ENCODE measurements around the gene TUBA4A.
A peak's percentile ranks its signal among the peaks of the same experiment; 100 is the strongest.

The TUBA4A gene

DNA sequence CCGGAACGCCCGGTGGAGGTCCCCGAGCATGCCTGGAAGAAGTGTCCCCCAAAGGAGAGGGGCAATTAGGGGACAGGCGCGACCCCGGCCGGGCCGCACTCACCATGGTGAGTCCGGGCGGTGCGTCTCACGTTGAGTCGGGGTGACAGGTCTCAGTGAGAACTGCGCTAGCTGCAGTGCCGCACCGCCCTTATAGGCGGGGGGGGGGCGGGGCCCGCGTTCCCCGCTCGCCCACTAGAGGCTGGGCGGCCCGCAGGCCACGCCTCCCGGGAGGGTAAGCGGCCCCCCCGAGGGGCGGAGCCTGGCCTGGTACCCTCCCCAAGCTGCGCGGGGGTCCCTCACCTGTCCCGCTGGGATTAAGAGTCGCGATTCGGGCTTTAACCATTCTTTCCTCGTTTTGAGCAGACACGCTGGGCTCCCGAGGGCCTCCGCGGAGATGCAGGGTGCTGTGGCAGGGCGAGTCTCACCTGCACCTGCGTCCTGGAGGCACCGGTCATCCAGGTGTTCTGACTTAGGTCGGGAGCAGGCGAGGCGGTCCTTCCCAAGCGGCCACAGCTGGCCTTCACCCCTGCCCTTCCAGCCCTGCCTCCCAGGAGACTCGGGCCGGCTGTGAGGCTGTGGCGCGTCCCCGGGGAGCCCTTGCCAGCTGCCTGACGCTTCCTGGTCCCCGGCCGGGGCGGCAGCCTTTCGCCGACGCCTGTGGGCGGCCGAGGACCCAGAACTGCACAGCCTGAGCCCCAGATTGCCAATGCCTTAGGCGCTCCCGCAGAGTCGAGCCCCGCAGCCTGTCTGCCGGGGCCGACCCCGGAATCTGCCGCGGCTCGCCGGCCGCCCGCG lies at the start of gene TUBA4A:
Gene TUBA4A (minus strand): TSS at position 166 of the 837 bp plus-strand sequence. CDS start 60 bp downstream, at position 106.
- peak within 1 kb of the TSS; percentile 65 for H3K4me3 ChIP-seq (replicated peaks; ENCODE audit: low read depth, low read length)
- peak; percentile 53 for DNase-seq (ENCODE audit: low read depth)
- TF ChIP-seq, protein P1, sequence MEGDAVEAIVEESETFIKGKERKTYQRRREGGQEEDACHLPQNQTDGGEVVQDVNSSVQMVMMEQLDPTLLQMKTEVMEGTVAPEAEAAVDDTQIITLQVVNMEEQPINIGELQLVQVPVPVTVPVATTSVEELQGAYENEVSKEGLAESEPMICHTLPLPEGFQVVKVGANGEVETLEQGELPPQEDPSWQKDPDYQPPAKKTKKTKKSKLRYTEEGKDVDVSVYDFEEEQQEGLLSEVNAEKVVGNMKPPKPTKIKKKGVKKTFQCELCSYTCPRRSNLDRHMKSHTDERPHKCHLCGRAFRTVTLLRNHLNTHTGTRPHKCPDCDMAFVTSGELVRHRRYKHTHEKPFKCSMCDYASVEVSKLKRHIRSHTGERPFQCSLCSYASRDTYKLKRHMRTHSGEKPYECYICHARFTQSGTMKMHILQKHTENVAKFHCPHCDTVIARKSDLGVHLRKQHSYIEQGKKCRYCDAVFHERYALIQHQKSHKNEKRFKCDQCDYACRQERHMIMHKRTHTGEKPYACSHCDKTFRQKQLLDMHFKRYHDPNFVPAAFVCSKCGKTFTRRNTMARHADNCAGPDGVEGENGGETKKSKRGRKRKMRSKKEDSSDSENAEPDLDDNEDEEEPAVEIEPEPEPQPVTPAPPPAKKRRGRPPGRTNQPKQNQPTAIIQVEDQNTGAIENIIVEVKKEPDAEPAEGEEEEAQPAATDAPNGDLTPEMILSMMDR (IDR thresholded peaks at IDR 0.05; ENCODE audit: low read length, missing control alignments): no peak

DNA sequence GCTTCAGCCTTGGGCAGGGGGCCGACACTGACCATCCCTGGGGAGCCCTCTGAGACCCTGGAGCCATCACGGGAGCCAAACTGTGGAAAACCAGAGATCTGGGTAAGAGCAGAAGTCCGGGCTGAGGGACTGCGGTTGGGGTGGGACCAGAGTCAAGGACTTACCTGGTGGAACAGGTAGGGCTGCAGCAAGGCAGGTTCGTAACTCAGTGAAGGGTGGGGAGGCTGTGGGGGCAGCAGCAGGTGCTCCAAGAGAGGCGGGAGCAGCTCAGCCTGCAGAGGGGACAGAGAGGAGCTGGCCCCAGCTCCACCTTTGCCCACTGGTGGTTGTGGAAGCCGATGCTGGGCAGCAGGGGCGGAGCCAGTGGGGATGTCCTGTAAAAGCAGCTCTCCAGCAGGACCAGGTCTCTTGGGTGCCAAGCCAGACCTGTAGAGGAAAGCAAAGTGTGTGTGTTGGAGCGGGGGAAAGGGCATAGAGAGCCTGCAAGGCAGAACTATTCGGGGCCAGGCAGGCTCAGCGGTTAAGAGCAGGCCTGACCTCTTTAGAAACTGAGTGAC lies 48.8 kb upstream of the TUBA4A start:
- no peak overlapping the region for H3K4me3 ChIP-seq (replicated peaks; ENCODE audit: low read depth, low read length)
- TF ChIP-seq, protein P1 (IDR thresholded peaks at IDR 0.05; ENCODE audit: low read length, missing control alignments): no peak
- DNase-seq (ENCODE audit: low read depth): no peak

DNA sequence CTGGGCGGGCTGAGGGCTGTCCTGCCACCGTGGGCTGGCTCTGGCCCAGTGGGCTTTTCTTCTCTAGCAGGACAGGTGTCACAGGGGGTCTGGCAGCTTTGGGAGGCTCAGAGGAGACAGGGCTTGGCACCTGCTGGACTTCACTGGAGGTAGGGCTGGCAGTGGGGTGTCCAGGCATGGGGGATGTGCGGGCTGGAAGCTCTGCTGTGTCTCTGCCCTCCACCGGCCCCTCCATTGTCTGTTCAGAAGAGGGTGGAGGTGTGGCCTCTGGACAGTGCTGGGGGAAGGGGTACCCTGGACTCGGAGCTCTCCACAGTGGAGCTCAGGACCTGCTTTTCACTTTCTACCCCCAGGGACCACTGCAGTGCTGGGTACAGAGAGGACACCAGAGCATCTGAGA lies 46.3 kb upstream of the TUBA4A start:
- TF ChIP-seq, protein P1 (IDR thresholded peaks at IDR 0.05; ENCODE audit: low read length, missing control alignments): no peak
- DNase-seq (ENCODE audit: low read depth): no peak
- H3K4me3 ChIP-seq (replicated peaks; ENCODE audit: low read depth, low read length): no peak overlapping the region

DNA sequence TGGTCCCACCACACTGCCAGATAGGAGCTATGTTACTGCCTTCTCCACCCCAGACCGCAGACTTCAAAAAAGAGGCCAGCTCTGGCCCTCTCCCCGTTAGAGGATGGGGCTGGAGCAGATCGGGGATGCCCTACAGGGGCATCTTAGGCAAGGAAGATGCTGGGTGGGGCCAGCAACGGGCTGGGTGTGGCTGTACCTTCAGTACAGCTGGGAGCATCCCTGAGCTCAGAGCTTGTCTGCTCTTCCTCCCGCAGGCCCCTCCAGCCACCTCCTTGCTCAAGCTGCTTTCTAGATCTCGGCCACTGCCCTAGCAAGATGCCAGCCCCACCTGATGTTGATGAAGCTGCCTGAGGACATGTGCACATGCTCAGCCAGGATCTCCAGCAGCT lies 45.6 kb upstream of the TUBA4A start:
- DNase-seq (ENCODE audit: low read depth): no peak
- TF ChIP-seq, protein P1 (IDR thresholded peaks at IDR 0.05; ENCODE audit: low read length, missing control alignments): no peak
- no peak overlapping the region for H3K4me3 ChIP-seq (replicated peaks; ENCODE audit: low read depth, low read length)

DNA sequence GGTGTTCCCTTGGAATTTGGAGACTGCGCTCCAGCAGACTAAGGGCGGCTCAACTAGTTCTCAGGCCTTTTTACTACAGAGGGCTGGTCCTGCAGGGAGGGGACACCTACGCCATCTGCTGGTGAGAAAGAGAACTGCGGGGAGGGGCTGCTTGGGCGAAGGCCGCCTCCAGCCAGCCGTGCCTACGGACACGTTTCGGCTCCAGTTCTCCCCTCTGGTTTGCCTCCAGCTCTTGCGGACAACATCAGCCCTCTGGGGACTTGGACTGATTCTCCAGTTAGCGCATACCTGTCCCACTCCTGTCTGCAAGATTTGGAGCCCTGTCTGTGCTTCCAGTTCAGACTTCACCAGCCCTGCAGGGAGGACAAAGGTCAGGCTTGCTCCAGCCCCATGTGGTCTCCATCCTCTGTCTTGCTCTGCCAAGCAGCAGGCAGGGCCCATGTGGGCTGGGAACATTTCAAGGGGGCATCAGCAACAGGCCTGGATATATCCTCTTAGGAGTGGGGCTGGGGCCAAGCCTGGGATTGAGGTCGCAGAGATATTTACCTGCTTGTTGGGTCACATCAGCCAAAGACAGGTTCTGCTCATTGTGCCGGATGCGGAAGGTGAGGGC lies 45.1 kb upstream of the TUBA4A start:
- TF ChIP-seq, protein P1 (IDR thresholded peaks at IDR 0.05; ENCODE audit: low read length, missing control alignments): peak; percentile 96
- DNase-seq (ENCODE audit: low read depth): peak; percentile 84
- no peak overlapping the region for H3K4me3 ChIP-seq (replicated peaks; ENCODE audit: low read depth, low read length)

DNA sequence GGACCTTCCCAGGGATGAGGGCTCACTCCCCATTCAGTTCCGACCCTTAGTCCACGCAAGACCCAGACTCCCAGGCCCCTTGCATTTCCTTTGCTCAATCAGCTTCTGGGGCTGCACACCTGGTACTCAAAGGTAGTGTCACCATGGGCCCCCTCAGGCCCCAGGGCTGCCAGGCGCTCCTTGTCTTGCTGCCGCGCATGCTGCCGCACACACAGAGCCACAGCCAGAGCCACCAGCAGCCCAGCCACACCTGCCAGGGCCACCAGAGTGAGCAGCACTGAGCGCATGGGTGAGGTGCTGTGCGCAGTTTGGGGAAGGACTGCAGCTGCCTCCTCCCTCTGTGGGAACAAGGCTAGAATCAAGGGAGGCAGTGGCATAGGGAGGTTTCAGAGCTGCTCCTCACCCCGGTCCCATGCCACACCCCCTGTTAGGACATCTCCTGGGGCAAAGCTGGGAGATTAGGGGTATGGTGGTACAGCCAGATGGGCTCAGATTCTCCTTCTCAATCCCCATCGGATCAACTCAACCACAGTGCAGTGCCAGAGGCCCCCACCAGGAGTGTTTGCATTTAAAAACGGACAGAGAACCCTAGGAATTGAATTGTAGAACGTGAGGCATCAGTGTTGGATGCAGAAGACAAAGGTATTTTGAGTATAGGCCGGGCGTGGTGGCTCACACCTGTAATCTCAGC lies 44.2 kb upstream of the TUBA4A start:
- H3K4me3 ChIP-seq (replicated peaks; ENCODE audit: low read depth, low read length): no peak overlapping the region
- no peak for DNase-seq (ENCODE audit: low read depth)
- TF ChIP-seq, protein P1 (IDR thresholded peaks at IDR 0.05; ENCODE audit: low read length, missing control alignments): peak; percentile 25
